Measurements from ENCODE around the gene GLMN. TPM values are rescaled to one million over a fixed set of nuclear protein-coding genes. Genes with fewer than 3 reads are reported as not detected.

GLMN gene, protein sequence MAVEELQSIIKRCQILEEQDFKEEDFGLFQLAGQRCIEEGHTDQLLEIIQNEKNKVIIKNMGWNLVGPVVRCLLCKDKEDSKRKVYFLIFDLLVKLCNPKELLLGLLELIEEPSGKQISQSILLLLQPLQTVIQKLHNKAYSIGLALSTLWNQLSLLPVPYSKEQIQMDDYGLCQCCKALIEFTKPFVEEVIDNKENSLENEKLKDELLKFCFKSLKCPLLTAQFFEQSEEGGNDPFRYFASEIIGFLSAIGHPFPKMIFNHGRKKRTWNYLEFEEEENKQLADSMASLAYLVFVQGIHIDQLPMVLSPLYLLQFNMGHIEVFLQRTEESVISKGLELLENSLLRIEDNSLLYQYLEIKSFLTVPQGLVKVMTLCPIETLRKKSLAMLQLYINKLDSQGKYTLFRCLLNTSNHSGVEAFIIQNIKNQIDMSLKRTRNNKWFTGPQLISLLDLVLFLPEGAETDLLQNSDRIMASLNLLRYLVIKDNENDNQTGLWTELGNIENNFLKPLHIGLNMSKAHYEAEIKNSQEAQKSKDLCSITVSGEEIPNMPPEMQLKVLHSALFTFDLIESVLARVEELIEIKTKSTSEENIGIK
- polyA plus RNA-seq (2013, experiment 1 of 2; ENCODE audit: insufficient read length), result 7.8 TPM
- polyA plus RNA-seq (2013, experiment 2 of 2; ENCODE audit: insufficient read length), result 6.6 TPM

DNA sequence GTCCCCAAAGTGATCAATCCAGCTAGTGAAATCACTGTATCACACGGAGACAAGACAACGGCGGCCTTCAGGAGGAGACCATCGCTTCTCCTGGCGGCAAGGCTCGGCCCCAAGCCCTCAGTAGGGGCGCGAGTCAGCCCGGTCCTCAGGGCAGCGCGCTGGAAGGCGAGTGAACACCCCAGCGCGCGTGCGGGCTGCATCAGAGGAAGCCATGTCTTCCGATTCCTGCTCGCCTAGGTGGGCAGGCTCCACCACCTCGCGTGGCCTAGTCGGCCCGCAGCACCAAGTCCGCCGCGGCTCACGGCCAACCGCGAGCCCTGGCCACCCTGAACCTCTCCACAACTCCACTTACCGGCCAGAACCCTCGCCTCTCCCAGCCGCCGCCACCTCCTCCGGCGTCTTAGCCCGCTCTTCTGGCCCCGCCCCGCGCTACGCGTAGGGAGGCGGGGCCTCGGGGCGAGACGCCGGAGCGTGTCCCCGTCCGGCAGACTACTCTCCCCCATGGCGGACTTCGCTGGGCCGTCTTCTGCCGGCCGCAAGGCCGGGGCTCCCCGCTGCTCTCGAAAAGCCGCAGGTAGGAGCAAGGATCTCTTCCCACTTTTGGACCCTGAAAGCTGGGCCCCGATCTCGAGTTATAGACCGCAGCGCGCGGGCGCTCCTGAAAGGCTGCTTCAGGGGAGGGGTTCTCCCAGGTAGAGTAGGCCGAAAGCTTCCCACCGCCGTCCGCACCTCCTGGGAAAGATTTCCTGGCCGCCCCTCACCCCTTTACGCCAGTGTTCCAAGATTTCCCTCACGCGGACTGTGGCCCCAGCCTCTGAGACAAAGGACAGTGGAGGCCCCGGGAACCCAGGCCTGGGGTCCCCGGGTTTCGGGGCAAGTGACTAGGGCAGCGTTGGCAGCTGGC, at the start of gene GLMN, which contains the start of gene RPAP2:
Gene GLMN (minus strand): TSS at position 415 of the 904 bp plus-strand sequence. CDS start 988 bp downstream, outside the sequence.
Gene RPAP2 (plus strand): TSS at position 487 of the 904 bp plus-strand sequence. CDS start 15 bp downstream, at position 502.
- peak; percentile 87 for DNase-seq

DNA sequence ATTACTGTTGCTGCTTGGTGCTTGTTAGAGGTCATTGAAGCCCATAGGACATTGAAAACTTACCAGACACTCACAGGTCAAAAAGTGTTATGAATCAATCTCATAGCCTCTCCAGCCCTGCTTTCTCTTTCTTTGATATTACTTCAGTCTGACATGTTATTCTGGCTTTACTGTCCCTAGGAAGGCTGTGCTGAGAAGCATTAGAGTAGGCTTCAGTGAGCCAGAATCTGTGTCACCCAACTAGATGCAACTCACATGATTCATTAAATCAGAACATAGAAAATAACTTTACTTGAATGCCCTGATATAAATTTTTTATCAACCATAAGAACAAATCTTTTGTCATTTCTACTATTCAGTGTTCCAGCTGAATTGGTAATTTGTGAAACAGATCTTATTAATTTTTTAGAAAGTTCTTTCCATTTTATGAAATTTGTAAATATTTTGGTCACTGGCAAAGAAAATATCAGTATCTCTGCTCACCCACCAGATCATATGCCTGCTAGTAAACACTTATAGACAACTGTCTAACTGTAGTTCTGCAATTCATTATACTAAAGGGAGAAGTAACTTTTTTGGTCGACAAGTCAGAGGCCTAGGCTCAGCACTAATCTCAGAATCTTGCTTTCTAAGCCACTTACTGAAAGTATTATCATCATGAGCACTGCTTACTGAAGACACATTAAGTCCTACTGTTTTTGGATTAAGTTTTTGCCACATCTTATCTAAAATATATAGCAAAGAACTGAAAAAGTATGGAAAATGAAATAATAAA, 48.3 kb upstream of the GLMN start:
- DNase-seq, result no peak

DNA sequence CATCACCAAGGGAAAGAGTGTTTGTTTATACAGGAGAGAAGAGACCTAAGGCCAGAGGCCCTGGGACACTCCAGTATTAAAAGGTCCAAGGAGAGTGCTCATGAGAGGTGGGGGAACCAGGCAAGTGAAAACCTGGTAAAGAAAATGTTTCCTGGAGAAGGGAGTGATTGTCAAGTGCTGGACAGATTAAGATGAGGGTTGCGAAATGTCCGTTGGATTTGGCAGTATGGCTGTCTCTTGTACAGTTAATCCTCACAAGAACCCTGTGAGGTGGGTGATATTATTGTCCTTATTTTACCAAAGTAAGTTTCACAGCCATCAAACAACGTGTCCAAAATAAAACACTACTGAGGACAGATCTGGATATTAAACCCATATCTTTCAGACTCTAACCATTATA, 44.3 kb upstream of the GLMN start:
- no peak for DNase-seq

DNA sequence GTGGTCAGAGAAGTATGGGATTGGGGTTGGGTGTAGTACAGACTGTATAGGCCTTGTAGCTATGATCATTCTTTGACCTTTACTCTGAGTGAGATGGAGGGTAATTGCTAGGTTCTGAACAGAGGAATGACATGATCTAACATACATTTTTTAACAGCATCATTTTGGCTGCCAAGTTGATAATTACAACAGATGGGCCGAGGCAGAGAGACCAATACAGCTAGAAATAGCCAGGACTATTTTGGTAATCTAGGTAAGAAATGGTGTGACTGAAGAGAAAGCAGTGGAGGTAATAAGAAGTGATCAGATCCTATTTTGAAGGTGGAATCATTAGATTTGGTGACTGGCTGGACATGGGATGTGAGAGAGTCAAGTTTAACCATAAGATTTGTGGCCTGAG, 43.6 kb upstream of the GLMN start:
- no peak for DNase-seq

DNA sequence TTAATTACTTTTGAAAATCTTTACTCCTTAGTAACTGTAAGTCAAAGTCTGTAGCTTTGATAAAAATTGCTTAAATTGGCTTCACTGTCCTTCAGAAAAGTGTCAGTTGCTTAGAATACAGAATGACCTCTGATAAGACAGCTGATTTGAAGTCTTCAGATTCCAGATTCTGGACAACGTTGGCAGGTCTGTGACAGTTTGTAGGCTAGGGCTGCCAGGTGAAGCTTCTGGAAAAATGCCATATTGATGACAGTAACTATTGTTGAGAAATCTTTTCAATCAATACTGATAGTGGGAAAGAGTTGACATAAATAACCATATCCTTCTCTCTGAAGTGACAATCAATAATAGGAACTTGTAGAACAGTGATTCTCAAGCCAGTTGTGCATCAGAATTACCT, 41.4 kb upstream of the GLMN start:
- no peak for DNase-seq

DNA sequence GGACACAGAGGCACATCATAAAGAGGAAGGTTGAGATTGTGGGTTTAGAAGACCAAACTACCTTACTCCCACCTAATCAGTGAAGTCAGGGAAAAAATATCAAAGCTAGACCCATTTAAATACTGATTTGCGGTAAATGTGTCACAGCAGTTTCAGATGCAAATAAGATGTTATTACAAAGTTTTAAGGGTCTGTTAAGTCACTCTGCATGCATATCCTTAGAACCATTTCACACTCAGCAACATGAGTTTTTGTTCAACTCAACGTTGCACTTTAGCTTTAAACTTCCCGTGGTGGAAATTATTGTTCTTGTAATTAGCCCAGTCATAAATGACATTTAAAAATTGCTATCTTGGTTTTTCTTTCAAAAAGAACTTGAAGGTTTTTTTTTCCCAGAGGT, 34.9 kb upstream of the GLMN start:
- DNase-seq, result no peak

DNA sequence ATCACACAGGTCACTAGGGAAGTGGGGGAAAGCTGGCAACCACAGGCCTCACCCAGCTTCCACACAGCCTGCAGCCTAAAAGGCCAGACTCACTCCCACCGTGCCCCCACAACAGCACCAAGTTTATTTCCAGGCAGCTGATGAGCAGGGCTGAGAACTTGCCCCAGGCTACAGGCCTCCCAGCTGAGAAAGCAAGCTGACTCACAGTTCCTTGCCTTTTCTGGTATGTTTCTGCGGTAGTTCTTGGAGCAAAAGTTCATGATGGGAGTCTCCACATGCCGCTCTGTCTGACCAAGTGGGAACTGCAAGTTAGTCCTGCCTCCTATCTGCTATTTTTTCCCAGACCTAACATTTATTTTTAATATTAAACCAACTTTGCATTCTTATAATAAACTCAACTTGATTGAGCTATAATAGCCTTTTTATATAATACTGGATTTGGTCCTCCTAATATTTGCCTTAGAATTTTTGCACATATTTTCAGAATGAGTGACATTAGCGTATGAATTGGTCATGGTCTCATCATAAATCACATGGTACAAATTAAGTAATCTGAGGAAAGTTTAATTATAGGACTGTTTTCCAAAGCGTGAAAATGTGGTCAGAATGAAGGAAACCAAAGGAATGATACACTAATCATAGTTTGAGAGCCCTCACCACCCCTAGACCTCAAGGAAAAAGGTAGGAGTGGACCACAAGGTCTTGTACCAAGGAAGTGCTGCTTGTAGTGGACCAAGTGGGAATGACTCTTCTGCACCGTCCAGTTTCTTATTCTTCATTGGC, 30.8 kb upstream of the GLMN start:
- peak; percentile 54 for DNase-seq

DNA sequence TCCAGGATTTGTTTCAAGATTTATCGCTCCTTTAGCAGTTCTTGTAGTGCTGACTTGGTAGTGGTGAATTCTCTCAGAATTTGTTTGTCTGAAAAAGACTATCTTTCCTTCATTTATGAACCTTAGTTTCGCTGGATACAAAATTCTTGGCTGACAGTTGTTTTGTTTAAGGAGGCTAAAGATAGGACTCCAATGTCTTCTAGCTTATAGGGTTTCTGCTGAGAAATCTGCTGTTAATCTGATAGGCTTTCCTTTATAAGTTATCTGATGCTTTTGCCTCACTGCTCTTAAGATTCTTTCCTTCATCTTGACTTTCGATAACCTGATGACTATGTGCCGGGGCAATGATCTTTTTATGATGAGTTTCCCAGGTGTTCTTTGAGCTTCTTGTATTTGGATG, 29.0 kb upstream of the GLMN start:
- DNase-seq, result no peak

DNA sequence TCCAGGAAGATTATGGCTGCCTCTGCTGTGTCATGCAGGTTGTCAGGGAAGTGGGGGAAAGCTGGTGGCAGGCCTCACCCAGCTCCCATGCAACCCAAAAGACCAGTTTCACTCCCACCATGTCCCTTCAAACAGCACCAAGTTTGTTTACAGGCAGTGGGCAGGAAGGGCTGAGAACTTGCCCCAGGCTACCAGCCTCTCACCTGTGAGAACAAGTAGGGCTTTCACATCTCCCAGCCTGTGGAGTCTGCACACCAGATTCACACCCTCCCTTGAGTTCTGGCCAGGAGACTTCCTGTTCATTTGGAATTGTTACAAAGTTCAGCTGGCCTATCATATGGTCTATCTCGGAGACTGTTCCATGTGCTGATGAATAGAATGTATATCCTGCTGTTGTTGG, 27.9 kb upstream of the GLMN start:
- no peak for DNase-seq

DNA sequence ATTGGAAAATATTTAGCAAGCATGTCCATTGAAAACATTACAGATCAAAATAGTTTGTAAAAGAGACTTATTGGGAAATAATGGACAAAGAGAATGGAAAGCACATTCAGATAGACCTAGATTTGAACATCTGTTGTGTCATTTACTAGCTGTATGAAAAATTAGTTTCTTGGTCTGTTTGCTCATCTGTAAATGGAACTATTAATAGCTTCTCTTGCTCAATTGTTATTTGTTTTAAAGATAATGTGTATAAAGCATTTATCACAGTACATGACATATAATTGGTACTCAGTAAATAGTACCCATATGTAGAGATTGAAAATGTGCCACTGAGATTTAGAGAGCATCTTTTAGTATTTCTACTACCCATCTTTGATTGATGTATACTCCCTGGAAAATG, 26.0 kb upstream of the GLMN start:
- DNase-seq, result no peak

DNA sequence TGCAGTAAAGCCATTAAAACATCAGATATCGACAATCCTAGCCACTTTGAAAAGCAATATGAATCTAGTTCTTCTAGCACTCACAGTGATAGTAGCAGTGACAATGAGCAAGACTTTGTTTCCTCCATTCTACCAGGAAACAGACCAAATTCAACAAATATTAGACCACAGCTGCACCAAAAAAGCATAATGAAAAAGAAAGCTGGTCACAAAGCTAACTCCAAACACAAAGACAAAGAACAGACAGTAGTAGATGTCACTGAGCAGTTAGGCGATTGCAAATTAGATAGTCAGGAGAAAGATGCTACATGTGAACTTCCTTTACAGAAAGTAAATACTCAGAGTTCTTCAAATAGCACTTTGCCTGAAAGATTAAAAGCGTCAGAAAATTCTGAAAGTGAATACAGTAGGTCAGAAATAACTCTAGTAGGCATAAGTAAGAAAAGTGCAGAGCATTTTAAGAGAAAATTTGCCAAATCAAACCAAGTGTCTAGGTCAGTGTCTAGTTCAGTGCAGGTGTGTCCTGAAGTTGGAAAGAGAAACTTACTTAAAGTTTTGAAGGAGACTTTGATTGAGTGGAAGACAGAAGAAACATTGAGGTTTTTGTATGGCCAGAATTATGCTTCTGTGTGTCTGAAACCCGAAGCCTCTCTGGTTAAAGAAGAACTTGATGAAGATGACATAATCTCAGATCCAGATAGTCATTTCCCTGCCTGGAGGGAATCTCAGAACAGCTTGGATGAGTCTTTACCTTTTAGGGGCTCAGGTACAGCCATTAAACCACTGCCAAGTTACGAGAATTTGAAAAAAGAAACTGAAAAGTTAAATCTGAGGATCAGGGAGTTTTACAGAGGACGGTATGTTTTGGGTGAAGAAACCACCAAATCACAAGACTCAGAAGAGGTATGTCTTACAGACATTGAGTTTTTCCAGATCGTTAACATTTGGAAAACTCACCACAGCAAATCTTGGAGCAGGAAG, 25.0 kb upstream of the GLMN start:
- DNase-seq, result no peak

DNA sequence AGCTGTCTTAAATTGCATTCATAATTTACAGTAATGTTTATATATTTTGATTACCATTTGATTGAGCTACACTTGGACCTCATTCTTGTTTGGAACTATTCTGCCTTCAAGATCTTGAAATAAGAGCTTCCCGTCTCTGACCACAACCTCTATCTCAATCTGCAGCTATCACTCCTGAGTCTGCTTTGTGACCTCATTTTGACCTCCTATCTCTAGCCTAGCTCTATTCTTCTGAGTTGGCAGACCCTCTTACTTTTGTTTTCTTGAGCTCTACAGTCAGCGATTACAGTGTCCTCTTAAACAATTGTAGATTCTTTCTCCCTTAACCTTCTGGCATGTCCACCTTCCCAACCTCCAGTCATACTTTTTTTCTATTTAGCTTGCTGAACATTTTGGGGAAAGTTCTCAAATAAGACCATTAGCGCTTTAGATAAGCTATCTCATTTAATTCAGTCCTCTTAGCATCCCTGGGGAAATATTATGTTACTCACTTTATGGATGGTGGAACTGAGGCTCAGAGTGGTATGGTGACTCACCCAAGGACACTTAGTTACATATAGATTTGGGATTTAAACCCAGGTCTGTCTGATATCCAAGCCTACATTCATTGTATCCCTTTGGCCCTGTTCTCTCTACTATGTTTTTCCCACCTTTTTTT, 19.2 kb upstream of the GLMN start:
- no peak for DNase-seq

DNA sequence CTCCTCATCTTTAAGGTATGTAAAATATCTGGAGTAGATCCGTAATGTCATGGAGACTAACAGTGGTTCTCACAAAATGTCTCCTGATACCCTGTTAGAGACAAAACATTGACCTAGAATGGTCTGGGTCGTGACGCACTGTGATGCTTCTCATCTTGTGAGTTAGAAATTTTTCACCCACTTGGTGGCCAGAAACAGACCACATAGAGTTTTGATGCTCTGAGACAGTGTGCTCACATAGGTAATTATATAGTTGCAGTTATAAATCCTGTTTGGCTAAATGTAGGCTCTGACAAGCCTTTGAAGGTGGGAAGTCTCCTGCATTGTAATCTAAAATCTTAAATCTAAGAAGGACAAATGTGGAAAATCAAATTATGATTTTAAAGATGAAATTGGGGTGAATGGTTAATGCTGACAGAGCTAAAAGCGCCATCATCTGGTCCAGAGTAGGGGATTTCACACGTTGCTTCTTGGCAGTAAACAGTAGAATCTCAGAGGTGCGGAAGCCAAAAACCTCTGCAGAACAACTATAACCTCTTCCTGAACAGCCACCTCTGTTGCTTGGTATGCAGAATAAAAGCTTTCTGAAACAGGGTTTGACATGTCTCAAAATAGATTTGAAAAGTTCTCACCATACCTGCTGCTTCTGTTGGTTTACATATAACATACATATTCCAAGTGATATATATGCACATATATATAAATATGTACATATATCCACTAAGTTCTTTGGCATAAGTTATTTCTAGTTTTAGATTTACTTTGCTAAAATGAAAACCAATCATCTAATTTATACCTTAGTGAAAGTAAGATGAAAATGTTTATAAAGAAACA, 17.2 kb upstream of the GLMN start:
- DNase-seq, result no peak

DNA sequence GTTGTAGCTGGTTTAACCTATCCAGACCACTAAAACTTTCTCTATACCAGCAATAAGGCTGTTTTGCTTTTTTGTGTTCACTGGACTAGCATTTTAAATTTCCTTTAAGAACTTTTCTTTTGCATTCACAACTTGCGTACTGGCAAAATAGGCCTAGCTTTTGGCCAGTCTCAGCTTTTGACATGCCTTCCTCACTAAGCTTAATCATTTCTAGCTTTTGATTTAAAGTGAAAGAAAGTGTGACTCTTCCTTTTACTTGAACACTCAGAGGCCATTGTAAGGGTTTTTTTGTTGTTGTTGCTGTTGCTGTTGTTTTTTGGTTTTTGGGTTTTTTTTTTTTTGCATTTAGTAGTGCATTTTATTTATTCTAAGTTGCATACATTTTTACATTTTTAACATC, 15.2 kb upstream of the GLMN start:
- no peak for DNase-seq

DNA sequence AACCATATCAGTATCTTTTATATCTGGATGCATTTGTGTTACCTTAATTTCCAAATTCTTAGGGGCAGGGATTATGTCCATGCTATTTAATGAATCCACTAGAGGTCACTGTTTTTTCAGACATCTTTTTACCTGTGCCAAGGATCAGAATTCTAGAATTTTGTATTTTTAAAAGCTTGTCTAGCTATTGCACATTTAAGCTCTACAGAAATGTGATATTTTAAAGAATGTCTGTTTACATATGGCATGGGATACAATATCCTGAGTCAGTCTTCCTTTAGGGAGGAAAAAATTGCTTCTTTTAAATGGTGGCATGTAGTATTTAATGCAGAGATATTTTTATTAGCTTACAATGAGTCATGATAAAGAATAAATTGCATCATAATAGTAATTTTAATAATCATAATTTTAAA, 11.4 kb upstream of the GLMN start:
- DNase-seq, result peak; percentile 12

DNA sequence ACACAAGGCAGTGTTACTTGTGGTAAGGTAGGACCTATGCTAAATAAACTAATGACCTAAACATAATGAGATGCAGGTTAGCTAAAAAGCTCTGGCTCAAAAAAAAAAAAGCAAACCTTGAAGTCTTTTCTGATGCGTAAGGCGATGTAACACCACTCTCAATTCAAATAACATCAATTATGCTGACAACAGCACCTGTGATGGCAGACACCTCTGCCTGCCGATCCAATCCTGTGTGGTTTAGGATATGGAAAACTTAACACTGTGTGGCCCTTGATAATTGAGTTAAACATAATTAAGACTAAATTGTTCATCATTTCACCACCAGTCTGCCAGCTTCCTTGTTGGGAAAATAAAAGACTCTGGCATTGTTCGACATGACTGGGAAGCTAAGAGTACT, 9.2 kb upstream of the GLMN start:
- no peak for DNase-seq

DNA sequence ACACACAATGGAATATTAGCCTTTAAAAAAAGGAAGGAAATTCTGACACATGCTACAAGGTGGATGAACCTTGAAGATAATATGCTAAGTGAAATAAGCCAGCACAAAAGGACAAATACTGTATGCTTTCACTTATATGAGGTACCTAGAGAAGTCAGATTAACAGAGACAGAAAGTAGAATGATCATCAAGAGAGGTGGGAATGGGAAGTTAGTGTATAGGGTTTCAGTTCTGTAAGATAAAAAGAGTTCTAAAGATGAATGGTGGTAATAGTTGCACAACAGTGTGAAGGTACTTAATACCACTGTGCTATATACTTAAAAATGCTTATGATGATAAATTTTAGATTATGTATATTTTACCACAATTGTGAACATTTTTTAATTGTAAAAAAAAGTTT, 7.2 kb upstream of the GLMN start:
- DNase-seq, result no peak

DNA sequence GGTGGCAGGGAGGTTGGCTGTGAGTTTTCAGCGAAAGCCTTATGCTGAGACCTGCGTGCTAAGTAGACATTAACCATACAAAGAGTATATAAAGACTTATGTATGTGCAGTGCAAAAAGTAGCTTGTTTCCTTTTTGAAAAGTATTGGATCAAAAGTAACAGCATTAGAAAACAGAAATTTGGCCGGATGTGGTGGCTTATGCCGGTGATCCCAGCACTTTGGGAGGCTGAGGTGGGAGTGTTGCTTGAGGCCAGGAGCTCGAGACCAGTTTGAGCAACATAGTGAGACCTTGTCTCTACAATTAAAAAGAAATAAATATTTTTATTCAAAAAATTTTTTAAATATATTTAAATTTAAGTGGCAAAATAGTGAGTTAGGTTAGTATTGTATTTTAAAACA, 2.2 kb upstream of the GLMN start:
- no peak for DNase-seq
